ENCODE data around the gene LCN6.

DNA sequence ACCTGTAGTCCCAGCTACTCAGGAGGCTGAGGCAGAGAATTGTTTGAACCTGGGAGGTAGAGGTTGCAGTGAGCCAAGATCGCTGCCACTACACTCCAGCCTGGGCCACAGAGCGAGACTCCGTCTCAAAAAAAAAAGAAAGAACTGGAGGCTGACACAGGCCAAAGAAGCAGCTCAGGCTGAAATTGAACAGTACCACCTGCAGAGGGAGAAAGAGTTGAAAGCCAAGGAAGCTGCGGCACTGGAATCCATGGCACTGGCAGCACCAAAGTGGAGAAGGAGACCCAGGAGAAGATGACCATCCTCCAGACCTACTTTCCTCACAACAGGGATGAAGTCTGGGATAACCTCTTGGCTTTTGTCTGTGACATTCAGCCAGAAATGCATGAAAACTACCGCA is 31.5 kb upstream of the LCN6 start:
- TF ChIP-seq CTCF (IDR thresholded peaks at IDR 0.05; ENCODE audit: low read depth, low read length, poor library complexity, severe bottlenecking) = no peak
- no peak for TF ChIP-seq EZH2phosphoT487 (IDR thresholded peaks at IDR 0.05; ENCODE audit: borderline replicate concordance, low read length)
